ENCODE data around the gene TMEM132A. TPM values are rescaled to one million over a fixed set of nuclear protein-coding genes. Genes with fewer than 3 reads are reported as not detected.
"Not testable (repeated sequence)": the region's sequence is repeated elsewhere in the genome, so short reads cannot be mapped to it uniquely, and the experiment has no call there.

The TMEM132A gene
- total RNA-seq, 1 donor from 2014 or later, result 2.4 TPM

GRCh38 chr11:60970369-60970774 lies 46.1 kb downstream of the TMEM132A start:
- no peak overlapping the region for H3K27ac Mint-ChIP-seq
- peaks cover 43% of the 10 kb centered on the region for H3K4me1 Mint-ChIP-seq (ENCODE audit: low read depth)
- peak overlapping the region; percentile 47 for H3K4me3 Mint-ChIP-seq
- H3K27me3 Mint-ChIP-seq (ENCODE audit: insufficient read depth), result peaks cover 12% of the 10 kb centered on the region
- no peaks in the 10 kb centered on the region for H3K9me3 Mint-ChIP-seq
- intact Hi-C loops (cut with micrococcal nuclease), result loop anchor here (1.0 kb wide), 5 partner anchors 8 to 217 kb away; partner anchors contain the start of gene VPS37C
- peak; percentile 68 for DNase-seq (ENCODE audit: low spot score)
- H3K36me3 Mint-ChIP-seq (ENCODE audit: low read depth), result peaks cover 25% of the 10 kb centered on the region

DNA sequence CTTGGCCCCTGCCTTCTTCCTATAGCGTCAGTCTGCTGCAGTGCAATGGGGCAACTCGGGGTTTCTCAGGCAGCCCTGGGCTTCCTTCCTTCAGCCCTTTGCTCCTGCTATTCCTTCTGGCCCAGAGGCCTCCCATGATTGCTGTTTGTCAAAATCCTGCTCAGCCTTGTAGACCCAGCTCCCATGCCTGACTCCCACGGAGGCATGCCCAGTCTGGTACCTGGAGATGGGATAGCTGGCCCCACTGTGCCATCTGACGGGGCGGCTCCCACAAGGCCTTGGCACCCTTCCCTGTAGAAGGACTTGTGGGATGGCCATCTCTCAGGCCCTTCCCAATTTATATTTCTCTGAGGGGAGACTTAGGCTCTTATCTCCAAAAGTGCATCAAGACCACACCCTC lies 46.6 kb downstream of the TMEM132A start:
- H3K9me3 Mint-ChIP-seq, result no peaks in the 10 kb centered on the region
- peaks cover 27% of the 10 kb centered on the region for H3K36me3 Mint-ChIP-seq (ENCODE audit: low read depth)
- peak overlapping the region; percentile 100 for H3K27ac Mint-ChIP-seq
- no peak for DNase-seq (ENCODE audit: low spot score)
- intact Hi-C loops (cut with micrococcal nuclease), result loop anchor here (1.0 kb wide), 6 partner anchors 7 to 216 kb away; partner anchors contain the start of gene VPS37C
- H3K27me3 Mint-ChIP-seq (ENCODE audit: insufficient read depth), result peaks cover 9% of the 10 kb centered on the region
- peaks cover 43% of the 10 kb centered on the region for H3K4me1 Mint-ChIP-seq (ENCODE audit: low read depth)
- H3K4me3 Mint-ChIP-seq, result peak overlapping the region; percentile 86

DNA sequence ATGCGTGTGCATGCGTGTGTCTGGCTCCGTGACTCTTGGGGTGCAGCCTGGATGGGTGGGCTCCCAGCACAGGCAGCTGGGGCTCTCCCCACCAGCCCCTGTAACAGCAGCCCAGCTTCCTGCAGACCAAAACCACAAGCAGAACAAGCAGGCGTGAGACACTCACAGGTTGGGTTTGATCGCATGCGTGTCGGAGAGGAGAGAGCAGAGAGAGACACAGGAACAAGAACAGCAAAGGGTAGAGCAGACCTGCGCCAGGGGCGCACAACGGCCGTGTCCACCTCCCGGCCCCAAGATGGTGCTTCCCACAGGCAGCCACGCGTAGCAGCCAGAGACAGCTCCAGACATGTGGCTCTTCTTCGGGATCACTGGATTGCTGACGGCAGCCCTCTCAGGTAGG lies 47.3 kb downstream of the TMEM132A start, which contains the start of gene CD6:
Gene CD6, plus strand, starts transcription at position 161 of the 400 bp plus-strand sequence. Its CDS starts 186 bp downstream, at position 347.
- Mint-ChIP-seq H3K27me3 (ENCODE audit: insufficient read depth) (peaks cover 9% of the 10 kb centered on the region), H3K27ac (peak within 1 kb of the TSS; percentile 100), H3K4me1 (ENCODE audit: low read depth) (peaks cover 49% of the 10 kb centered on the region), H3K9me3 (no peaks in the 10 kb centered on the region), H3K4me3 (peak within 1 kb of the TSS; percentile 86), H3K36me3 (ENCODE audit: low read depth) (peaks cover 33% of the 10 kb centered on the region)
- peak; percentile 62 for DNase-seq (ENCODE audit: low spot score)
- intact Hi-C loops (cut with micrococcal nuclease), result loop anchor here (1.0 kb wide), 1 partner anchor 56 kb away; no protein-coding TSS in a partner anchor

DNA sequence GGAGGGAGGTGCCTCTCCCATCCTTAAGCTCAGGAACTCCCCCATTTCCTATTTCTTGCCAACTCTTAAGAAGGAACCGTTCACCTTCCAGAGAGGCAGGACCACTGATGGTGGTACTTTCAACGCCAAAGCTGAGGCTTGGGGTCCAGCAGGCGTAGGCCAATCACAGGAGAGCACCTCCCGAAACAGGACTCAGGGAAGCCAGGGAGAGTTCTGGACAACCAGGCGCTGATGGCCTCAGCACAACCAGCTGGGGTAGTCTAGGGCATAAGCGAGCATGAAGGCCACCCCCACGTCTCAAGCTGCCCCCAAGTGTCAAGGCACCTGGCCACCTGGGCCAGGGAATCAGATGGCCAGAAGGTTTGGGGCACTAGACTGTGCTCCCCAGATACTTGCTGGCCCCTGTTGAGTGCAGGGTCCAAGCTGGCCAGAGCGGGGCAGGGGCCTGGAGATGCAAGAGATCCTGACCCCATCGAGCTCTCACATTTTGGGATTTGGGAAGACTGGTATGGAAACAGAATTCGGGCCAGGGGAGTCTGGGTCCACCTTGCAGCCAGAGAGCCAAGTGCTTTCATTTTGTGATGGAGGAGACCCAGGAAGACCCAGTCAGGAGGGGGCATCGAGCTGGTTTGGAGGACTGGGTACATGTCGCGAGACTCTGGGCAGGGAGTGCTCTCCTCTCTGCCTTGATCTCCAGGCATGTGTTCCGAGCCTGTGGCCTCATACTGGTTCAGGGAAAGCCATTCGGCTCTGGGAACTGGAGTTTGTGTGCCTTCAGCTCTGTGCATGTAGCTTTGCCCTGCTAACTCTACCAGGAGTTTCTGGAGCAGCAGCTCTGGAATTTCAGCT lies 48.1 kb downstream of the TMEM132A start:
- Mint-ChIP-seq H3K4me3 (peak overlapping the region; percentile 86), H3K27ac (peak overlapping the region; percentile 100), H3K27me3 (ENCODE audit: insufficient read depth) (peaks cover 7% of the 10 kb centered on the region), H3K36me3 (ENCODE audit: low read depth) (peaks cover 38% of the 10 kb centered on the region), H3K4me1 (ENCODE audit: low read depth) (peaks cover 58% of the 10 kb centered on the region), H3K9me3 (no peaks in the 10 kb centered on the region)
- DNase-seq (ENCODE audit: low spot score), result no peak
- intact Hi-C loops (cut with micrococcal nuclease), result no loop called here

DNA sequence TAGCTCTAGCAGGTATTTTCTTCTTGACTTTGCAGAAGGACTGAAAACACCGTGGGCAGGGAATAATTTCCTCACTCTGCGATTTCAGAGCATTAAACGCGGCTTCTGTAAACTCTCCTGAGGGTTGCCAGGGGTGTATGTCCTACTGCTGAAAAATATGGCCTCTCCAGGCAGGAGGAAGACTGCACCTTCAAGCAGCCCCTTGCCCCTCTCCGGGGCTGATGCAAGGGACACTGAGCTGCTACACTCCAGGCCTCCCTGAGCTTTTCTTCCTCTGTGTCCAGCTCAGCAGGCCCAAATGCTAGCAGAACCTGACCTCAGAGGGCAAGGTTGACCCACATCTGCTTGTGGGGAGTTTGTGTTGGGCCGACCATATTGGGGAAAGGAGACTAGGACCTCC lies 49.4 kb downstream of the TMEM132A start:
- Mint-ChIP-seq H3K27me3 (ENCODE audit: insufficient read depth) (no peaks in the 10 kb centered on the region), H3K9me3 (no peaks in the 10 kb centered on the region), H3K36me3 (ENCODE audit: low read depth) (peaks cover 48% of the 10 kb centered on the region), H3K4me3 (peak overlapping the region; percentile 86), H3K27ac (peak overlapping the region; percentile 100), H3K4me1 (ENCODE audit: low read depth) (peaks cover 71% of the 10 kb centered on the region)
- no peak for DNase-seq (ENCODE audit: low spot score)
- intact Hi-C loops (cut with micrococcal nuclease), result no loop called here

DNA sequence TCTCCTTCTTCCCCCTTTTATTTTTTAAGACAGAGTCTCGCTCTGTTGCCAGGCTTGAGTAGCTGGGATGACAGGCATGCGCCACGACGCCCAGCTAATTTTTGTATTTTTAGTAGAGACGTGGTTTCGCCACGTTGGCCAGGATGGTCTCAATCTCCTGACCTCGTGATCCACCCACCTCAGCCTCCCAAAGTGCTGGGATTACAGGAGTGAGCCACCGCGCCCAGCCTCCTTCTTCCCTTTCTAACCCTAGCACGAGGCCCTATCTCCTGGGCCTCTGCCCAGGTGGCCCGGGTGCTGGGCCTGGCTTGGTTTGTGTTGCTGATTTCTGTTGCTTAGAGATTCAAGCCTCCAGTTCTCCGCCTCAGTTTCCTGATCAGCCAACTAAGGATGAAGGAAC lies 50.1 kb downstream of the TMEM132A start:
- DNase-seq (ENCODE audit: low spot score); intact Hi-C loops (cut with micrococcal nuclease); H3K9me3 Mint-ChIP-seq; H3K27me3 Mint-ChIP-seq (ENCODE audit: insufficient read depth): not testable (repeated sequence)
- peaks cover 52% of the 10 kb centered on the region for H3K36me3 Mint-ChIP-seq (ENCODE audit: low read depth)
- peak overlapping the region; percentile 86 for H3K4me3 Mint-ChIP-seq
- H3K27ac Mint-ChIP-seq, result peak overlapping the region; percentile 100
- peaks cover 75% of the 10 kb centered on the region for H3K4me1 Mint-ChIP-seq (ENCODE audit: low read depth)

DNA sequence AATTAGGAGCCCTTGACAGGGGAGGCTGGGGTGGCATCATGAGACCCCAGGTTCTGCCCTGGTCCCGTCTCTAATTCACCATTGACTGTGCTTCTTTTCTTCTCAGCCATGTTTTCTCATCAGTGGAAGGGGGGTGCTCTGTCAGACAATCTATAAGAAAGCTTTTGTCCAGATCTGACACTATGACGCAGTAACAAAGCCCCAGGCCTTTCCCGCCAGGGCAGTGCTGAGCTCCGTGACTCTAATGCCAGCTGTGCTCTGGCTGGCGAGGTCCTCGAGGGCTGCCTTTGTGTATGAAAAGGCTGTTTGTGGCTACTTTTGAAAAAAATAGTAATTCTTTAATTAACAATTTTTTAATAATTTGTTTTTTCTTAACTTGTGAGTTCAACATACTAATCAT lies 50.5 kb downstream of the TMEM132A start:
- Mint-ChIP-seq H3K36me3 (ENCODE audit: low read depth) (peaks cover 52% of the 10 kb centered on the region), H3K27ac (peak overlapping the region; percentile 100), H3K4me3 (peak overlapping the region; percentile 86)

GRCh38 chr11:60977224-60977623 lies 53.0 kb downstream of the TMEM132A start:
- Mint-ChIP-seq H3K27me3 (ENCODE audit: insufficient read depth) (no peaks in the 10 kb centered on the region), H3K9me3 (no peaks in the 10 kb centered on the region), H3K4me3 (peak overlapping the region; percentile 86), H3K36me3 (ENCODE audit: low read depth) (peaks cover 67% of the 10 kb centered on the region), H3K27ac (peak overlapping the region; percentile 92), H3K4me1 (ENCODE audit: low read depth) (peaks cover 78% of the 10 kb centered on the region)
- DNase-seq (ENCODE audit: low spot score), result no peak
- intact Hi-C loops (cut with micrococcal nuclease), result loop anchor here (5.0 kb wide), 1 partner anchor 840 kb away; the partner anchor contains the start of gene FADS1

More for the DNA sequence above, 50.5 kb downstream of the TMEM132A start:
- intact Hi-C loops (cut with micrococcal nuclease), result loop anchor here (5.0 kb wide), 1 partner anchor 843 kb away; the partner anchor contains the start of gene FADS1
- Mint-ChIP-seq H3K27me3 (ENCODE audit: insufficient read depth) (no peaks in the 10 kb centered on the region), H3K9me3 (no peaks in the 10 kb centered on the region), H3K4me1 (ENCODE audit: low read depth) (peaks cover 75% of the 10 kb centered on the region)
- no peak for DNase-seq (ENCODE audit: low spot score)

DNA sequence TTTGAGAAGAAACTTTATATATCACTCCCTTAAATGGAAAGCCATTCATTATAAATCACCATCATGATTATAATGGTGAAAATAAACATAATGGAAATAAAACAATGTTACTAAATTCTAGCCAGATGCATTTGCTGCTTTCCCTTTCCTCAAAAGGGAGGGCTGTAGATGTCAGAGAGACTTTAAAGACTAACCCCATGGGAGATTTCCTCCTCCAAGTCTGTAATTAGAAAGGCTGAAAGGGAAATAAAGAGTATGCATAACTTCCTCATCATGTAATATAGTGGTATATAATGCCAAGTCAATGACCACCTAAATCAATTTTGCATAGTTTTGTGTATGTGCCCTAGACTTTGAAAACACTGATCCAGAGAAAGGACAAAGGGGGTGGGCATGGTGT lies 53.6 kb downstream of the TMEM132A start:
- Mint-ChIP-seq H3K4me3 (peak overlapping the region; percentile 86), H3K9me3 (no peaks in the 10 kb centered on the region), H3K27me3 (ENCODE audit: insufficient read depth) (no peaks in the 10 kb centered on the region), H3K27ac (peak overlapping the region; percentile 92), H3K36me3 (ENCODE audit: low read depth) (peaks cover 66% of the 10 kb centered on the region), H3K4me1 (ENCODE audit: low read depth) (peaks cover 84% of the 10 kb centered on the region)
- intact Hi-C loops (cut with micrococcal nuclease), result loop anchor here (1.0 to 5.0 kb wide), 6 partner anchors 8 to 839 kb away; partner anchors contain the start of gene FADS1
- DNase-seq (ENCODE audit: low spot score), result no peak

GRCh38 chr11:60978546-60979380 lies 54.5 kb downstream of the TMEM132A start:
- no peaks in the 10 kb centered on the region for H3K9me3 Mint-ChIP-seq
- H3K4me3 Mint-ChIP-seq, result peak overlapping the region; percentile 86
- H3K27me3 Mint-ChIP-seq (ENCODE audit: insufficient read depth), result no peaks in the 10 kb centered on the region
- H3K27ac Mint-ChIP-seq, result peak overlapping the region; percentile 92
- peak; percentile 54 for DNase-seq (ENCODE audit: low spot score)
- peaks cover 69% of the 10 kb centered on the region for H3K36me3 Mint-ChIP-seq (ENCODE audit: low read depth)
- intact Hi-C loops (cut with micrococcal nuclease), result loop anchor here (1.0 to 5.0 kb wide), 6 partner anchors 8 to 839 kb away; partner anchors contain the start of gene FADS1
- peaks cover 87% of the 10 kb centered on the region for H3K4me1 Mint-ChIP-seq (ENCODE audit: low read depth)

- Mint-ChIP-seq H3K27ac (peak overlapping the region; percentile 92), H3K9me3 (no peaks in the 10 kb centered on the region), H3K36me3 (ENCODE audit: low read depth) (peaks cover 63% of the 10 kb centered on the region), H3K4me1 (ENCODE audit: low read depth) (peaks cover 95% of the 10 kb centered on the region), H3K27me3 (ENCODE audit: insufficient read depth) (no peaks in the 10 kb centered on the region), H3K4me3 (peak overlapping the region; percentile 80)
- DNase-seq (ENCODE audit: low spot score), result no peak
- intact Hi-C loops (cut with micrococcal nuclease), result no loop called here
Observed at GRCh38 chr11:60981515-60981914, 57.3 kb downstream of the TMEM132A start.

DNA sequence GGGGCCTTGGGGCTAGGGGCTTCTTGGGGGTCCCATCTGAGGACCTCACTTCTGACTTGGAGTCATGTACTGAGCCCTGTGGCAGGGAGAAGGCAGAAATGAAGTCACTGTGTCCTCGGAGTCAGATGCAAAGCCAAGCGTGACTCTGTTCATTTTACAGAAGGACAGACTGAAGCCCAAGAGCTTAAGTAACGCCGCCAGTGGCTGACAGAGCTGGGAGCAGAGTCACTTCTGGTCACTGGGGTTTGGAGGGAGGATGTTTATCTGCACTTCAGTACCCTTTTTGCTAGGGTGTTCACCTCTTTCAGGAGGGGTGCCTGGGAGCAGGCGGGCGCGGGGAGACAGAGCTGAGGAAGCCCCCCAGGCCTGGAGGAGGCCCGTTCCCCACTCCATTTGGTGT lies 57.9 kb downstream of the TMEM132A start:
- DNase-seq (ENCODE audit: low spot score), result no peak
- peak overlapping the region; percentile 92 for H3K27ac Mint-ChIP-seq
- peaks cover 95% of the 10 kb centered on the region for H3K4me1 Mint-ChIP-seq (ENCODE audit: low read depth)
- no peaks in the 10 kb centered on the region for H3K9me3 Mint-ChIP-seq
- H3K27me3 Mint-ChIP-seq (ENCODE audit: insufficient read depth), result no peaks in the 10 kb centered on the region
- H3K4me3 Mint-ChIP-seq, result peak overlapping the region; percentile 80
- H3K36me3 Mint-ChIP-seq (ENCODE audit: low read depth), result peaks cover 63% of the 10 kb centered on the region
- intact Hi-C loops (cut with micrococcal nuclease), result no loop called here

Measured in activated T-helper 1 cell treated with anti-CD3 and anti-CD28 coated beads, Interleukin-12 subunit alpha, Interleukin-12 subunit beta, Interleukin-2, Interleukin-4 antibody, amounts not matched to agents 30 ng/mL and 10 ng/mL and 1 ng/mL, durations not matched to agents 14 hours and 24 hours and 36 hours (primary cell).